ENCODE data around the gene NPR3. TPM values are rescaled to one million over a fixed set of nuclear protein-coding genes. Genes with fewer than 3 reads are reported as not detected.
A peak's percentile ranks its signal among the peaks of the same experiment; 100 is the strongest.

The NPR3 gene
- total RNA-seq, 2 donors from 2014 or later: 25.7 to 34.3 TPM

- H3K27ac ChIP-seq: peak overlapping the region in 1 of 2 donors; percentile 65
- DNase-seq (ENCODE audit: low spot score): no peak
- peaks cover 14 to 26% of the 10 kb centered on the region in 2 donors for H3K4me1 ChIP-seq (ENCODE audit: control insufficient read depth in 1 of 2, low read depth in 2 of 2)
- no peaks in the 10 kb centered on the region for H3K27me3 ChIP-seq (replicated peaks; ENCODE audit: insufficient read depth)
- H3K36me3 ChIP-seq: no peaks in the 10 kb centered on the region
- TF ChIP-seq CTCF (IDR thresholded peaks at IDR 0.05): no peak
- ATAC-seq (ENCODE audit: insufficient number of reproducible peaks, low FRiP score, low read depth): no peak
- no peak overlapping the region for H3K4me3 ChIP-seq
- no peaks in the 10 kb centered on the region for H3K9me3 ChIP-seq
These were observed 41.9 kb downstream of the NPR3 start for GRCh38 chr5:32753051-32753450.

GRCh38 chr5:32753765-32754164 is 42.6 kb downstream of the NPR3 start:
- TF ChIP-seq CTCF (IDR thresholded peaks at IDR 0.05): no peak
- no peak for ATAC-seq (ENCODE audit: insufficient number of reproducible peaks, low FRiP score, low read depth)

GRCh38 chr5:32754284-32754683 is 43.2 kb downstream of the NPR3 start:
- peak; percentile 69 for ATAC-seq (ENCODE audit: insufficient number of reproducible peaks, low FRiP score, low read depth)
- TF ChIP-seq CTCF (IDR thresholded peaks at IDR 0.05): no peak
- DNase-seq (ENCODE audit: low spot score): no peak
- H3K4me3 ChIP-seq: no peak overlapping the region
- no peaks in the 10 kb centered on the region for H3K9me3 ChIP-seq
- no peaks in the 10 kb centered on the region for H3K27me3 ChIP-seq (replicated peaks; ENCODE audit: insufficient read depth)
- H3K4me1 ChIP-seq (ENCODE audit: control insufficient read depth in 1 of 2, low read depth in 2 of 2): peaks cover 14 to 27% of the 10 kb centered on the region in 2 donors
- peak overlapping the region; percentile 33 to 65 for H3K27ac ChIP-seq
- H3K36me3 ChIP-seq: no peaks in the 10 kb centered on the region

More at GRCh38 chr5:32753765-32754164, 42.6 kb downstream of the NPR3 start:
- Histone ChIP-seq H3K27me3 (replicated peaks; ENCODE audit: insufficient read depth) (no peaks in the 10 kb centered on the region), H3K4me3 (no peak overlapping the region), H3K4me1 (ENCODE audit: control insufficient read depth in 1 of 2, low read depth in 2 of 2) (peaks cover 14 to 26% of the 10 kb centered on the region in 2 donors), H3K9me3 (no peaks in the 10 kb centered on the region), H3K27ac (peak overlapping the region; percentile 33 to 65), H3K36me3 (no peaks in the 10 kb centered on the region)
- DNase-seq (ENCODE audit: low spot score): no peak

- Histone ChIP-seq H3K4me1 (ENCODE audit: control insufficient read depth in 1 of 2, low read depth in 2 of 2) (peaks cover 9 to 12% of the 10 kb centered on the region in 2 donors), H3K27me3 (replicated peaks; ENCODE audit: insufficient read depth) (no peaks in the 10 kb centered on the region), H3K9me3 (no peaks in the 10 kb centered on the region), H3K4me3 (peak overlapping the region; percentile 68), H3K27ac (peak overlapping the region in 1 of 2 donors; percentile 62), H3K36me3 (no peaks in the 10 kb centered on the region)
- DNase-seq (ENCODE audit: low spot score): no peak
- peak; percentile 43 for ATAC-seq (ENCODE audit: insufficient number of reproducible peaks, low FRiP score, low read depth)
- no peak for TF ChIP-seq CTCF (IDR thresholded peaks at IDR 0.05)
These were observed 49.0 kb downstream of the NPR3 start for GRCh38 chr5:32760091-32760509.

- DNase-seq (ENCODE audit: low spot score) (no peak), ATAC-seq (ENCODE audit: insufficient number of reproducible peaks, low FRiP score, low read depth) (no peak)
- TF ChIP-seq CTCF (IDR thresholded peaks at IDR 0.05): no peak
- Histone ChIP-seq H3K9me3 (no peaks in the 10 kb centered on the region), H3K27me3 (replicated peaks; ENCODE audit: insufficient read depth) (no peaks in the 10 kb centered on the region), H3K27ac (no peak overlapping the region), H3K4me1 (ENCODE audit: control insufficient read depth in 1 of 2, low read depth in 2 of 2) (peaks cover 9 to 22% of the 10 kb centered on the region in 2 donors), H3K36me3 (no peaks in the 10 kb centered on the region), H3K4me3 (no peak overlapping the region)
These were observed 54.1 kb downstream of the NPR3 start for GRCh38 chr5:32765266-32765665.

Measured in thoracic aorta (tissue), 2 donors.